GM19099 (cell line): ENCODE results near the gene CBFA2T2.
A peak's percentile ranks its signal among the peaks of the same experiment; 100 is the strongest.

ENCODE experiments used
- POLR2A ChIP-seq: IDR thresholded peaks from 3 replicates; pipeline ENCODE4 v1.6.1; 2011; ENCODE audit warnings: low read depth; ENCODE audit not compliant: insufficient read length; ENCODE audit errors: extremely low read depth

Gene CBFA2T2

DNA sequence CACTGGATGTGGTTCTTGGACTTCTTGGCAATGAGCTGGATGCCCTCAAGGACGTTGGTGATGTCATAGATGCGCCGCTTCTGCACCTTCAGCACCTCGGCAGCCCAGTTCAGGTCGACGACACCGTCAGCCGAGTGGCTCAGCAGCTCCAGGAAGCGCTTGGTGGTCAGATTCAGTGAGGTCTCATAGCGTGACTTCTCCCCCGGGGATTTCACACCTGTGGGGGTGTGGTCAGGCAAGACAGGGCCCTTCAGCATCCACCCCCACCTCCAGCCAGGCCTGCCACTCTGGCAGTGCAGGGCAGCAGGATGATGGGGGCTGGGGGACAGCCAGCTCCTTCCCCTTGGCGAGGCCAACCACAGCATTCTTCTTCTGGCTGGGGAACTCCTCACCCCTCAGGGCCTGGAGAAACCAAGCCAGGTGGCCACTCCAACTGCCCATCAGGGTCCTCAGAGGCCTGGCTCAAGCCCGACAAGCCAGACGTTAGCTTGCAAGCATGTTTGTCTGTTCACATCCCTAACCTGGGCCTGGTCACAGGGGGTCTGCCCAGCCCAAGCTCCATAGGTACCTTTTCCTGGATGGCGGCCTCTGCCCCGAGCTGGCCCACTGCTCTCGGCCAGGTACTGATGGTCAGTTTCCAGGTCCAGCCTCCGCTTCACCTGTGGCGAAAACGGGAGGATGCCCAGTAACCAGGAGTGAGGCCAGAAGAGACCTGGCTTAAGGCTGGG is 190.0 kb downstream of the CBFA2T2 start:
- TF ChIP-seq POLR2A, result peak; percentile 26

DNA sequence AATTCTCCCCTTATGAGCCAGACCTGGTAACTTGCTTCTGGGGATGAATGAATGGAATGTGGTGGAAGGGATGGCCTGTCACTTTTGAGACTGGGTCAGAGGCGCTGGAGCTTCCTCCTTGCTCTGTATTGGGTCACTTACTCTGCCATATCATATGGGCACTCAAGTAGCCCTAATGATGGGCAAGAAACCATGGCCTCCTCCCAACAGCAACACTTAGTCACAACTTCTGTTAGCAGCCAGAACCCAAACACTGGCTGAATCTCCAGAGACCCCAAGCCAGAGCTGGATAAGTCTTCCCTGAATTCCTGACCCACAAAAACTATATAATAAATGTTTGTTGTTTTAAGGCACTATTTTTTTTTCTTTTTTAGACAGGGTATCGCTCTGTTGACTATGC is 190.8 kb downstream of the CBFA2T2 start:
- no peak for TF ChIP-seq POLR2A

DNA sequence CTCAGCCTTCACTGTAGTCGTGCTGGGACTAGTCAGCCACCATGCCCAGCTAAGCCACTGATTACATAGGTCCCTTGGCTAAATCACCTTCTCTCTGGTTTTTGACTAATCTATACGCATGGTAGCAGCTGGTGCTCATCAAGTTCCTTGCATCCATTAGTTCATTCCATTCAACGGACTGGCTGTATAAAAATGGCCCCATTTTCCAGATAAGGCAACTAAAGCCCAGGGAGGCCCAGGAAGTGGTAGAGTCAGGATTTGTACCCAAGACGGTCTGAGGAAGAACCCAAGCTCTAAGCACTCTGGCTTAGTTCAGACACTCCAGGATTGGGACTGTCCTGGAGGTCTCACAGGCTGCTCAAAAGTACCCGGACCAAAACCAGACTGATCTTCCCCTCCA is 191.4 kb downstream of the CBFA2T2 start:
- no peak for TF ChIP-seq POLR2A

DNA sequence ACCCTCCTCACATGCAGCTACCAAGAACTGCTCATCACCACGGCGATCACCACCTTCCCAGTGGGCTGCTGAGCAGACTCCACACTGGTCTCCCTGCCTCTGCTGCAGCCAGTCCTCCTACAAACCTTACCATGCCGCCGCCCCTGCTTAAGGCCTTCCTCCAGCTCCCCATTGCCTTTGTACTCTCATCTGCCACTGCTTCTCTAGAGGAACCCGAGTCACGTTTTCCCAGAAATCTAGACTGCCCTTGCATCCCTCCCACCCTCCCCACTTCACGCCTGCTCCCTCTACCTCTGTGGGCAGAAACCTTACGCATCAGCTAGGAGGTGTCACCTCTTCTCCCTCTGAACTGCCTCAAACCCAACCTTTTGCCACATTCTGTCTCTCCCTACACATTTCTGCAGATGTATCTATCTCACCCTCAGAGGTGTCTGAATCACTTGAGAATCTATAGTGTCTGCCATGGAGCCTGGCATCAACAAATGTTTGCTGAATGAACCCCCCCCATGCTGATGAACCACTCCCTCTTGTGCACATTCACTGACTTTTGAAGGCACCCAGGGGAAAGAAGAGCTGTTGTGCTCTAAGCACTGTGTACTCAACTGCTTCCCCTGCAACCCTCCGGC is 191.9 kb downstream of the CBFA2T2 start:
- TF ChIP-seq POLR2A, result no peak

DNA sequence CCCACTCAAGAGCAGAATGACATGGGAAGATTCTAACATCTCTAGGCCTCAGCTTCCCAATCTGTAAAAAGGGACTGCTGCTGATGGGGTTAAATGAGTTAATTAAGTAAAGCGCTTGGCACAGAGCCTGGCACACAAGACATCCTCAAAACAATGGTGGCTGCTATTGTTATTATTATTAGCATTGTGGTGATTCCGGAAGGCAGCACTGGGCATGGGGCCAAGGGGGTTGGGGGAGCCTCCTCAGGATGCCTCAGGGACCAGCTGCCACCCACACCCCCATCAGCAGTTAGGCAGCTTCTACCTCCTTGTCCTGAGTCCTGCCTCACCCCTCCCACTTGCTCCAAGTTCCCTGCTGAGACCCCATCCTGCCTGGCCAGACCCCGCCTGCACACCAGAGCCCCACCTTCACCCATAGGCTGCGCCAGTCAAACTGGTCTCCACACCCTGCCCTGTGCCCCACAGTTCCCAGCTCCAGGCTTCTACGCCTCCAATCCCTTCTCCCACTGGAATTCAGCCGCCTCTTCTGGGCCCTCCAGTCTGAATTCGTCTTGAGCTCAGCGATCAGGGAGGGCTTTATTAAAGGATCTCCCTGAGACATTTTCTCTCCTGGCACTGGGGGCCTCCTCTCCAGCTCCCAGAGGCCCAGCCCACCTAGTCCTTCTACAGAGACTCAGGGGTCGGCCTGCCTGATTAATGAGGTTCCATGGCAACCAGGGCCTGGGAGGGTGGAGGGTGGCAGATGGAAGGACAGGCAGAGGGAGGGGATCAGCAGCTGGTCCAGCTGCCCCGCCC is 194.8 kb downstream of the CBFA2T2 start:
- TF ChIP-seq POLR2A, result no peak

DNA sequence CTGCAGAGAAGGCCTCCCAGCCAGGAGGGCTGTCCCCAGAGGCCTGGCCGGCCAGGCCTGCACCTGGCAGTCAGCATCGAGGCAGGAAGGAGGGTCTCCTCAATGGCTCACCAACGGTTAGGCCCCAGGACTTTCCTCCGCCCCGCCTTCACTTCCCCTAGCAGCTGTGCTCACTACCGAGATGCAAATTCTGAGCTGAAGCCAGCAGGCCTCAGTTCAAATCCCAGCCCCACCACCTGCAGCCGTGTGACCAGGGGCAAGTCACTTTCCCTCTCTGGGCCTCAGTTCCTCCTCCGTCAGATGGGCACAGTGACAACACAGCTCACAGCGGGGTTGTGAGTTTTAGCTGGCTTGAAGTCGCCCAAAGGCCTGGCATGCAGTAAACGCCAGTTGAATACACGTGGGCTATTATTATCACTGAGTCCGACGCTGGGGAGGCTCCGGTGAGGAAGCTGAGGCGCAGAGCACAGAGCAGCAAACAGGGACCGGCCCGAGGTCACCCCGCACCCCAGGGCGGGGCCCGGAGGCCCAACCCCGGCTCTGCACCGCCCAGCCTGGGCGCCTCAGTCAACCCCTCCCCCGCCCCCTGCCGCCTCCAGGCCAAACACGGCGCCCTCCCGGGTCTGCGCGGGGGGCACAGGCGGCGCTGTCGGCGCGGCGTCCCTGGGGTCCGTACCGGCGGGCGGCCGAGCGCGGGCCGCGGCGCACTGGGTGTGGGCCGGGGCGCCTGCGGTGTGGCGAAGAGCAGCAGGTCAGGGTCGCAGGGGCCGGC is 195.6 kb downstream of the CBFA2T2 start:
- TF ChIP-seq POLR2A, result peak; percentile 52

DNA sequence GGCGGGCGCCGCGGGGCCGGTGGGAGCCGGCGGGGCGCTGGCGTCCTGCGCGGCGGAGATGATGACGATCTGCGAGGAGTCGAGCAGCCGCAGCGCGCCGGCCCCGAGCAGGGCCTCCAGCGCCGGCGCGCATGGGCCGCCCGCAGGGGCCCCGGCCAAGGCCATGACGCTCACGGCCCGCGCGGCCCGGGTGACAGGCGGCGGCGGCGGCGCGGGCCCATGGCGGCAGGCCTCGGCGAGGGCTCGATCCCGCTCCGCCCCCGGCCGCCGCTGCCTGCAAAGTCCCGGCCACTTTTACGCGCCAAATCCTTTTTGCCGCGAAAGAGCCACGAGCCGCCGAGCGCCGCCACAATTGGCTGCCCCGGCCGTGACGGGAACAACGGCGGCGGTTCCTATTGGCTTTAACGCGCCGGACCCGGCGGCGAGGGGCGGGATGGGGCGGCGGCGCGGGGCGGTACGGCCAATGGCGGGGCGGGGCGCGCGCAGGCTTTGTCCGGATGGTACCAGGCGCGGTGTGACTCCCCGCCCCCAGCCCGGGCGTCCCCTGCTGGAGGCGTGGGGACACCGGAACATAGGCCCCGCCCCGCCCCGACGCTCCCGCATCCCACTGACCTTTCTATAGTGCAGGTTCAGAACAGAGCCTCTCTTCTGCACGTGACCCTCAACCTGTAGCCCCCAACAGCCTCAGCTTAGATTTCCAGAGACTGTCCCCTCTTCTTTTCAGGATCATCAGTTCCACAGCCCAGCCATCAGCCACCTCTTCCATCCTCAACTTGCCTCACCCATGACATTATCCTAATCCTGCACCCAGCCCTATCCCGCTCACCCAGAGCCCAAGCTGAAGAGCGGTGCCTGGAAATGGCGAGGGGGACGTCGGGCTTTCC is 196.4 kb downstream of the CBFA2T2 start, which contains the start of gene E2F1:
Gene E2F1 (minus strand): TSS at position 286 of the 884 bp plus-strand sequence. CDS start 121 bp downstream, at position 165.
- TF ChIP-seq POLR2A, result peak; percentile 71

DNA sequence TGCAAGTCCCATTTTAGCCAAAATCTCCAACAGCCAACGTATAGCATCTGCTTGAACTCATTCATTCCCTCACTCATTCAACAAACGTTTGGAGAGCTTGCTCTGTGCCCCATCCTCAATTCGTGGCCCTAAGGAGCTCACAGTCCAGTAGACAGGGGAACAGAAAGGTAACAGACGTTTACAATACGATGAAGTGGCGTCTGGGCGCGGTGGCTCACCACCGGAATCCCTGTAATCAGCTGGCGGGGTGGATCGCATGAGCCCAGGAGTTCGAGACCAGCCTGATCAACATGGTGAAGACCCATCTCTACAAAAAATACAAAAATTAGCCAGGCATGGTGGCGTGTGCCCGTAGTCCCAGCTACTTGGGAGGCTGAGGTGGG is 197.1 kb downstream of the CBFA2T2 start:
- TF ChIP-seq POLR2A, result no peak

DNA sequence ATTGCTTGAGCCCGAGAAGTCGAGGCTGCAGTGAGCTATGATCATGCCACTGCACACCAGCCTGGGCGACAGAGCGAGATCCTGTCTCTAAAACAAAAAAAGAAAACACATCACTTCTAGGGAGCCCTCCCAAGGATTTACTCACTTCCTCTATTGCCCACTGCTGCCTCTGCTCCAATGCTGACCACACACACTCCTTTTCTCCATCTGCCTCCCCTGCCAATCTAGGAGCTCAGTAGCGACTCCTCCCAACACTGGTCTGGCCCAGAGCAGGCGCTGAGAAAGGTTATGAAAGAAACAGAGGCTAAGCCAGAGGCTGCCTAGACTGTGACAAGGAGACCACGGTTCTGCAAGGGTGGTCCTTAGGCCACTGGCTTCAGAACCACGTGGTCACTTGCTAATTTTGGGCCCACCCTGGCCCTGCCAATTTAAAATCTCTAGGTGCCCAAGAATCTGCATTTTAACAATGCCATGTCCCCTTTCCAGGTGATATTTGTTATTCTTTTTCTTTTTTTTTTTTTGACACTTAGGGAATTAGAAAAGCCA is 197.5 kb downstream of the CBFA2T2 start:
- no peak for TF ChIP-seq POLR2A

DNA sequence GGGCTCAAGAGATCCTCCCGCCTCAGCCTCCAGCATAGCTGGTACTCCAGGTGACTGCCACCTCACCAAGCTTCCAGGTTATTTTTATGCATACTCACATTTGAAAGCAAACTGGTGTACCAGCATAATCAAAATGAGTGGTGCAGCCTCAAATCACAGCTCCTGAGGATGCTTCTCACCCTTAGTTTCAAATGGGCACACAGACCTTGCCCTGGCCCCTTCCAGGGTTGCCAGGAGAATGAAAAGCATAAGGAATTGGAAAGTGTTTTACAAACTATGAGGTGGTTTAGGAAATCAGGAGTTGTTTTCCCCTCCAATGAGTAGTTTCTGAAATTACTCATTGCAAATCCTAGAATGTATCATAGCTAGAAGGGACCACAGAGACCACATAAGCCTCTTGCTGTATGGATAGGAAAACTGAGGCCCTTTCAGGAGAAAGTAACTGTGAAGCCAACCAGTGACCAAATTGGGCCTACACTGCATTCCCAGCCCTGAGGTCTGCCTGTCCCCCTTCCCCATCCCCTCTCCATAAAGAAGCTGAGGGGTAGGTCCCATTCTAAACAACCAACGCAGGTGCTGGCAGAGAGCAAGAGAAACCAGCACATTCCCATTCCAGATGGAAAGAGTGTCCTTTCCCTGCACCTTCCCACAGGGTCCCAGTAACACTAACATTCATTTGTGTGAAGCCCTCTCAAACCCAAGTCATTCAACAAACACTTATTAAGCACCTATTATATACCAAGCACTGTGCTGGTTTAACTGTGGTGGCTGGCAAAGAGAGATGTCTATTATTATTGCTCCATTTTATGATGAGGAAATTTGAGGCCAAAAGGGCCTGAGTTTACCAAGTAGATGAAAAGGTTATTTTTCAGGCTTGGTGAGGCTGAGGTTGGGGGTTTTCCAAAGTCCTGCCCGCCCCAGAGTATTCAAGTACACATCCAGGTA is 198.4 kb downstream of the CBFA2T2 start:
- TF ChIP-seq POLR2A, result no peak

DNA sequence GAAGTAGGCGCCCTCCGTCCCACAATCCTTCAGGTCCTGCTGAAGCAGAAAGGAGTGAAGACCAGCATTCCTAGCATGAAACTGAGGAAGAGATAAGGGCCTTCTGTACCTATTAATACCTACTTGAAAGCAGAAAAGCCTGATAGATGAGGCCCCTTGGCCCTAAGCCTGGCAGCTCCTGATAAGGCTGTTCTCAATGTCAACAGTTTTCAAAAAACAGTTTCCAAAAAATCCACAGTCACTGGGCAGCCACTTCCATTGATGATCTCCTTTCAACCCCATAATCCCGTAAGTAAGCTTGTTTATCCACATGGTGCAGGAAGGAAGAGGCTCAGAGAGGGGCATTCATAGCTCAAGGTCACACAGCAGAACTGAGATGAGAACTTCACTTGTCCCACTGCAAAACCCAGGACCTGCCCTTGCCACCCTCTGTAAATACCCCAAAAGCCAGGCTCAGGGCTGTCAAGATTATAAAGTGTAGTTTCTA is 199.1 kb downstream of the CBFA2T2 start:
- no peak for TF ChIP-seq POLR2A

DNA sequence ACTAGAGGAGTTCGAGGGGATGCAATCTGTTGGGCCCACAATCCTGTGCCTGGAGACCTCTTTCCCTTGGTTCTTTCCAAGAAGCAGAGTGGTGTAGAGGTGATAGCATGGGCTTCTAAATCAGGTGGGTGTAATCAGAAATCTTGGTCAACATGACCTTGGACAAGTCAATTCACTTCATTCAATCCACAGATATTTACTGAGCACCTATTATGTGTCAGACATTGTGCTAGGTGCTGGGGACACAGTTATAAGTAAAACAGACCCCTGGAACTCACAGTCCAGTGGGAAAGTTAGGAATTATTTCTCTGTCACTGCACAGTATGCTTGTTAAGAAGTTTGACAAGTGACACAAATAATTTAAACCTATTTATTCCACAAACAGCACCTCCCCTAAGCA is 199.6 kb downstream of the CBFA2T2 start:
- no peak for TF ChIP-seq POLR2A
